ENCODE results near the gene MCOLN3.

DNA sequence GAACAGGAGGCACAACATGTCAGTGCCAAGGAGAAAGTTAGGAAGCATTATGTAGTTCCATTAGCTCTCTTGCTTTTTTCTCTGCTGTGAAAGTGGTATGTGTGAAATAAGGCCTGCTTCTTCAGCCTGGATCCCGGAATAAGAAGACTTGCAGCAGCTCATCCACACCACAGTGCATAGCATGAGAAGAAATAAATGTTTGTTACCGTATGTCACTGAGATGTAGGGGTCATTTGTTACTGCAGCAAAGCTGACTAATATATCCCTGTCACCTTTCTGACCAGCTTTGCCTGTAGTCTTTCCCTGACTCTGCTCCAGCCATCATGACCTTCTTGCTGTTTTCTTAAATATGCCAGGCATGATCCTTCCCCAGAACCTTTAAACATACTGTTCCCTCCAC is 20.5 kb upstream of the MCOLN3 start:
- no peak for TF ChIP-seq ZNF24 (tag by site-specific recombination; IDR thresholded peaks at IDR 0.05)
- TF ChIP-seq ZNF274 (IDR thresholded peaks at IDR 0.05; ENCODE audit: low read length), result no peak
- TF ChIP-seq ZNF274 (tag by site-specific recombination; IDR thresholded peaks at IDR 0.05; ENCODE audit: borderline replicate concordance), result no peak
- no peak for TF ChIP-seq ZNF302 (tag by site-specific recombination; IDR thresholded peaks at IDR 0.05; ENCODE audit: low read depth)
- TF ChIP-seq, protein P1, sequence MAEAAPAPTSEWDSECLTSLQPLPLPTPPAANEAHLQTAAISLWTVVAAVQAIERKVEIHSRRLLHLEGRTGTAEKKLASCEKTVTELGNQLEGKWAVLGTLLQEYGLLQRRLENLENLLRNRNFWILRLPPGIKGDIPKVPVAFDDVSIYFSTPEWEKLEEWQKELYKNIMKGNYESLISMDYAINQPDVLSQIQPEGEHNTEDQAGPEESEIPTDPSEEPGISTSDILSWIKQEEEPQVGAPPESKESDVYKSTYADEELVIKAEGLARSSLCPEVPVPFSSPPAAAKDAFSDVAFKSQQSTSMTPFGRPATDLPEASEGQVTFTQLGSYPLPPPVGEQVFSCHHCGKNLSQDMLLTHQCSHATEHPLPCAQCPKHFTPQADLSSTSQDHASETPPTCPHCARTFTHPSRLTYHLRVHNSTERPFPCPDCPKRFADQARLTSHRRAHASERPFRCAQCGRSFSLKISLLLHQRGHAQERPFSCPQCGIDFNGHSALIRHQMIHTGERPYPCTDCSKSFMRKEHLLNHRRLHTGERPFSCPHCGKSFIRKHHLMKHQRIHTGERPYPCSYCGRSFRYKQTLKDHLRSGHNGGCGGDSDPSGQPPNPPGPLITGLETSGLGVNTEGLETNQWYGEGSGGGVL (tag by site-specific recombination; IDR thresholded peaks at IDR 0.05), result no peak
- no peak for TF ChIP-seq ZNF560 (tag by site-specific recombination; IDR thresholded peaks at IDR 0.05; ENCODE audit: borderline replicate concordance)
